NCI-H2171 treated with DMSO at 0.1 percent for 48 hours (cell line): ENCODE data around the gene KSR1.

Experiments
- DNase-seq: peaks from one replicate; lab custom pipeline; 2025; lab: John Stamatoyannopoulos, UW

Gene KSR1

GRCh38 chr17:27535178-27535928, 79.1 kb downstream of the KSR1 start:
- DNase-seq: no peak

- DNase-seq: no peak
These were observed 79.7 kb downstream of the KSR1 start for GRCh38 chr17:27535975-27536374.

GRCh38 chr17:27536781-27537180, 80.5 kb downstream of the KSR1 start:
- DNase-seq: no peak

- DNase-seq: no peak
These were observed 82.1 kb downstream of the KSR1 start for GRCh38 chr17:27538156-27538955.

- DNase-seq: no peak
These were observed 82.9 kb downstream of the KSR1 start for GRCh38 chr17:27539152-27539551.

GRCh38 chr17:27539794-27540317, 83.6 kb downstream of the KSR1 start:
- no peak for DNase-seq

GRCh38 chr17:27540318-27541101, 84.3 kb downstream of the KSR1 start:
- DNase-seq: no peak

- no peak for DNase-seq
These were observed 85.2 kb downstream of the KSR1 start for GRCh38 chr17:27541301-27542023.

GRCh38 chr17:27542841-27543463, 86.7 kb downstream of the KSR1 start:
- DNase-seq: no peak

GRCh38 chr17:27543464-27543856, 87.2 kb downstream of the KSR1 start:
- DNase-seq: no peak

- no peak for DNase-seq
These were observed 87.7 kb downstream of the KSR1 start for GRCh38 chr17:27543958-27544349.

- no peak for DNase-seq
These were observed 88.3 kb downstream of the KSR1 start for GRCh38 chr17:27544350-27545131.

- peak; percentile 32 for DNase-seq
These were observed 89.4 kb downstream of the KSR1 start for GRCh38 chr17:27545562-27546229.

GRCh38 chr17:27546624-27547300, 90.5 kb downstream of the KSR1 start:
- no peak for DNase-seq

- no peak for DNase-seq
These were observed 91.0 kb downstream of the KSR1 start for GRCh38 chr17:27547301-27547683.

GRCh38 chr17:27548369-27548768, 92.1 kb downstream of the KSR1 start:
- no peak for DNase-seq

- no peak for DNase-seq
These were observed 93.1 kb downstream of the KSR1 start for GRCh38 chr17:27549251-27549893.

GRCh38 chr17:27550291-27550930, 94.2 kb downstream of the KSR1 start:
- DNase-seq: no peak
